Neural cell (in vitro differentiated cells): Measurements from ENCODE around the gene TMEM14B. TPM values are rescaled to one million over a fixed set of nuclear protein-coding genes. Genes with fewer than 3 reads are reported as not detected.

Source experiments
- H2AFZ ChIP-seq: fragments of 200-600, 300-800 bp; sonication (generic), shearing (Covaris generic); 2 replicates; pipeline ENCODE4 v1.6.0; 2014; ENCODE audit warnings: low read depth, mild to moderate bottlenecking, antibody characterized with exemption, low read length, moderate library complexity
- H3F3A ChIP-seq: fragments of 200-600 bp; shearing (Covaris generic); 2 replicates; pipeline ENCODE4 v1.6.1; 2016; ENCODE audit warnings: mild to moderate bottlenecking, moderate library complexity, mixed read lengths, antibody characterized with exemption, low read length; ENCODE audit not compliant: insufficient read depth, poor library complexity, severe bottlenecking
- H3K27ac ChIP-seq: fragments of 200-600, 300-800 bp; sonication (generic), shearing (Covaris generic); 2 replicates; pipeline ENCODE4 v1.5.1; 2014; ENCODE audit warnings: mild to moderate bottlenecking, low read length, moderate library complexity
- H3K27me3 ChIP-seq: fragments of 300-800, 200-600 bp; sonication (generic), shearing (Covaris generic); 2 replicates; pipeline ENCODE4 v1.6.0; 2014; ENCODE audit warnings: mild to moderate bottlenecking, low read depth, low read length, moderate library complexity; ENCODE audit not compliant: insufficient read depth
- H3K36me3 ChIP-seq: fragments of 300-800, 200-600 bp; sonication (generic), shearing (Covaris generic); 2 replicates; pipeline ENCODE4 v1.5.1; 2014; ENCODE audit warnings: mild to moderate bottlenecking, antibody characterized with exemption, low read length, moderate library complexity; ENCODE audit not compliant: insufficient read depth
- H3K4me2 ChIP-seq: fragments of 300-800, 200-600 bp; sonication (generic), shearing (Covaris generic); 2 replicates; pipeline ENCODE4 v1.6.0; 2014; ENCODE audit warnings: mild to moderate bottlenecking, low read length
- H3K4me3 ChIP-seq: fragments of 300-800, 200-600 bp; sonication (generic), shearing (Covaris generic); 2 replicates; pipeline ENCODE4 v1.5.1; 2014; ENCODE audit warnings: mild to moderate bottlenecking, low read length, moderate library complexity
- H3K79me2 ChIP-seq: fragments of 200-600 bp; shearing (Covaris generic); replicated peaks from 2 replicates; pipeline ENCODE4 v1.6.0; 2014; ENCODE audit warnings: mild to moderate bottlenecking, low read length, moderate library complexity; ENCODE audit not compliant: insufficient read depth
- H3K9ac ChIP-seq: fragments of 300-800, 200-600 bp; sonication (generic), shearing (Covaris generic); 2 replicates; pipeline ENCODE4 v1.6.1; 2016; ENCODE audit warnings: mild to moderate bottlenecking, low read length, mixed read lengths
- H3K9me2 ChIP-seq: fragments of 200-600 bp; shearing (Covaris generic); 2 replicates; pipeline ENCODE4 v1.6.1; 2016; ENCODE audit warnings: mild to moderate bottlenecking, low read length, mixed read lengths; ENCODE audit not compliant: insufficient read depth
- H3K9me3 ChIP-seq: fragments of 200-600, 300-800 bp; sonication (generic), shearing (Covaris generic); 2 replicates; pipeline ENCODE4 v1.6.1; 2016; ENCODE audit warnings: mild to moderate bottlenecking, mixed run types, low read length, moderate library complexity, mixed read lengths
- H4K20me1 ChIP-seq: fragments of 200-600 bp; shearing (Covaris generic); 2 replicates; pipeline ENCODE4 v1.6.1; 2016; ENCODE audit warnings: mild to moderate bottlenecking, mixed run types; ENCODE audit not compliant: insufficient read depth
- EP300 ChIP-seq: fragments of 450-650 bp; conservative IDR thresholded peaks from 2 replicates; pipeline ENCODE4 v1.6.1; 2014; ENCODE audit warnings: antibody characterized with exemption, mild to moderate bottlenecking, moderate library complexity; ENCODE audit not compliant: poor library complexity, severe bottlenecking
- EZH2 ChIP-seq: fragments of 200-600, 300-800 bp; shearing (Covaris generic), sonication (generic); IDR thresholded peaks from 2 replicates; pipeline ENCODE4 v1.6.1; 2014; ENCODE audit warnings: antibody characterized with exemption, low read length, borderline replicate concordance, mild to moderate bottlenecking; ENCODE audit not compliant: insufficient read depth, poor library complexity, severe bottlenecking
- MXI1 ChIP-seq: fragments of 450-650 bp; conservative IDR thresholded peaks from 2 replicates; pipeline ENCODE4 v1.6.1; 2014; ENCODE audit warnings: antibody characterized with exemption, mild to moderate bottlenecking; ENCODE audit not compliant: poor library complexity, severe bottlenecking
- POLR2AphosphoS5 ChIP-seq: IDR thresholded peaks from 2 replicates; pipeline ENCODE4 v1.6.1; 2012
- RAD21 ChIP-seq: fragments of 450-650 bp; conservative IDR thresholded peaks from 2 replicates; pipeline ENCODE4 v1.6.1; 2014; ENCODE audit warnings: antibody characterized with exemption, mild to moderate bottlenecking, moderate library complexity
- SMC3 ChIP-seq: fragments of 450-650 bp; conservative IDR thresholded peaks from 2 replicates; pipeline ENCODE4 v1.6.1; 2014; ENCODE audit warnings: antibody characterized with exemption, mild to moderate bottlenecking, moderate library complexity; ENCODE audit not compliant: poor library complexity
- TAF1 ChIP-seq: IDR thresholded peaks from 2 replicates; pipeline ENCODE4 v1.6.1; 2012; ENCODE audit warnings: low read depth
- polyA plus RNA-seq: library from polyadenylated mRNA; depleted of rRNA; stranded (reverse); fragments of >200 nt; gene quantifications from 2 replicates; pipeline ENCODE4 v1.2.3, GENCODE V29; 2014
- TF ChIP-seq, protein P1 (sequence below): IDR thresholded peaks from 2 replicates; pipeline ENCODE4 v1.6.1; 2012; ENCODE audit warnings: borderline replicate concordance
- TF ChIP-seq, protein P2 (sequence below): fragments of 450-650 bp; IDR thresholded peaks from 2 replicates; pipeline ENCODE4 v1.5.1; 2014; ENCODE audit warnings: antibody characterized with exemption, mild to moderate bottlenecking, moderate library complexity; ENCODE audit not compliant: poor library complexity, severe bottlenecking

Gene TMEM14B
- polyA plus RNA-seq, 1 donor from 2014 or later, result 182 TPM

DNA sequence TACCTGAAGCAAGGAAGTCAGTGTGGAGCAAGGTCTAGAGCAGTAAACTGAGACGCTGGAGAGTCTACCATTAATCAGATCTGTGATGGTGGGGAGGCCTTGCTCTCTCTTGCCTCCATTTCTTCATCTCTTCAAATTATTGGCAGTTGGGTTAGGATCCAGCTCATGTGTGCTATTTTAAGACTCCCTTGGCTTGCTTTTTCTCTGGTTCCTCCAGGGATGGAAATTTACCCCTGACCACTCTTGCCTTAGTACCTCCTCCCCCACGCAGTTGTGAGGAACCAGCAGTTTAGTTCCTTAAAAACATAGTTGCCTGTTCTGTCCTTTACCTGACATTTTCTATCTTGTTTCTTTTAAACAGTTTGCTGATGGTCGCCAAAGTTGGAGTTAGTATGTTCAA lies 17.4 kb upstream of the TMEM14B start:
- Histone ChIP-seq H3K27me3 (no peaks in the 10 kb centered on the region), H4K20me1 (no peaks in the 10 kb centered on the region), H3K4me2 (no peak overlapping the region), H3K9me3 (no peaks in the 10 kb centered on the region), H3K9ac (no peak overlapping the region), H3K27ac (no peak overlapping the region), H3K9me2 (no peaks in the 10 kb centered on the region), H3K36me3 (no peaks in the 10 kb centered on the region), H2AFZ (no peak overlapping the region), H3K79me2 (no peaks in the 10 kb centered on the region), H3F3A (no peaks in the 10 kb centered on the region), H3K4me3 (no peak overlapping the region)
- TF ChIP-seq, protein P1, sequence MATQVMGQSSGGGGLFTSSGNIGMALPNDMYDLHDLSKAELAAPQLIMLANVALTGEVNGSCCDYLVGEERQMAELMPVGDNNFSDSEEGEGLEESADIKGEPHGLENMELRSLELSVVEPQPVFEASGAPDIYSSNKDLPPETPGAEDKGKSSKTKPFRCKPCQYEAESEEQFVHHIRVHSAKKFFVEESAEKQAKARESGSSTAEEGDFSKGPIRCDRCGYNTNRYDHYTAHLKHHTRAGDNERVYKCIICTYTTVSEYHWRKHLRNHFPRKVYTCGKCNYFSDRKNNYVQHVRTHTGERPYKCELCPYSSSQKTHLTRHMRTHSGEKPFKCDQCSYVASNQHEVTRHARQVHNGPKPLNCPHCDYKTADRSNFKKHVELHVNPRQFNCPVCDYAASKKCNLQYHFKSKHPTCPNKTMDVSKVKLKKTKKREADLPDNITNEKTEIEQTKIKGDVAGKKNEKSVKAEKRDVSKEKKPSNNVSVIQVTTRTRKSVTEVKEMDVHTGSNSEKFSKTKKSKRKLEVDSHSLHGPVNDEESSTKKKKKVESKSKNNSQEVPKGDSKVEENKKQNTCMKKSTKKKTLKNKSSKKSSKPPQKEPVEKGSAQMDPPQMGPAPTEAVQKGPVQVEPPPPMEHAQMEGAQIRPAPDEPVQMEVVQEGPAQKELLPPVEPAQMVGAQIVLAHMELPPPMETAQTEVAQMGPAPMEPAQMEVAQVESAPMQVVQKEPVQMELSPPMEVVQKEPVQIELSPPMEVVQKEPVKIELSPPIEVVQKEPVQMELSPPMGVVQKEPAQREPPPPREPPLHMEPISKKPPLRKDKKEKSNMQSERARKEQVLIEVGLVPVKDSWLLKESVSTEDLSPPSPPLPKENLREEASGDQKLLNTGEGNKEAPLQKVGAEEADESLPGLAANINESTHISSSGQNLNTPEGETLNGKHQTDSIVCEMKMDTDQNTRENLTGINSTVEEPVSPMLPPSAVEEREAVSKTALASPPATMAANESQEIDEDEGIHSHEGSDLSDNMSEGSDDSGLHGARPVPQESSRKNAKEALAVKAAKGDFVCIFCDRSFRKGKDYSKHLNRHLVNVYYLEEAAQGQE, result no peak
- TF ChIP-seq EP300 (no peak), SMC3 (no peak), RAD21 (no peak), TAF1 (no peak), EZH2 (no peak), MXI1 (no peak), POLR2AphosphoS5 (no peak)
- TF ChIP-seq, protein P2, sequence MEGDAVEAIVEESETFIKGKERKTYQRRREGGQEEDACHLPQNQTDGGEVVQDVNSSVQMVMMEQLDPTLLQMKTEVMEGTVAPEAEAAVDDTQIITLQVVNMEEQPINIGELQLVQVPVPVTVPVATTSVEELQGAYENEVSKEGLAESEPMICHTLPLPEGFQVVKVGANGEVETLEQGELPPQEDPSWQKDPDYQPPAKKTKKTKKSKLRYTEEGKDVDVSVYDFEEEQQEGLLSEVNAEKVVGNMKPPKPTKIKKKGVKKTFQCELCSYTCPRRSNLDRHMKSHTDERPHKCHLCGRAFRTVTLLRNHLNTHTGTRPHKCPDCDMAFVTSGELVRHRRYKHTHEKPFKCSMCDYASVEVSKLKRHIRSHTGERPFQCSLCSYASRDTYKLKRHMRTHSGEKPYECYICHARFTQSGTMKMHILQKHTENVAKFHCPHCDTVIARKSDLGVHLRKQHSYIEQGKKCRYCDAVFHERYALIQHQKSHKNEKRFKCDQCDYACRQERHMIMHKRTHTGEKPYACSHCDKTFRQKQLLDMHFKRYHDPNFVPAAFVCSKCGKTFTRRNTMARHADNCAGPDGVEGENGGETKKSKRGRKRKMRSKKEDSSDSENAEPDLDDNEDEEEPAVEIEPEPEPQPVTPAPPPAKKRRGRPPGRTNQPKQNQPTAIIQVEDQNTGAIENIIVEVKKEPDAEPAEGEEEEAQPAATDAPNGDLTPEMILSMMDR, result no peak

DNA sequence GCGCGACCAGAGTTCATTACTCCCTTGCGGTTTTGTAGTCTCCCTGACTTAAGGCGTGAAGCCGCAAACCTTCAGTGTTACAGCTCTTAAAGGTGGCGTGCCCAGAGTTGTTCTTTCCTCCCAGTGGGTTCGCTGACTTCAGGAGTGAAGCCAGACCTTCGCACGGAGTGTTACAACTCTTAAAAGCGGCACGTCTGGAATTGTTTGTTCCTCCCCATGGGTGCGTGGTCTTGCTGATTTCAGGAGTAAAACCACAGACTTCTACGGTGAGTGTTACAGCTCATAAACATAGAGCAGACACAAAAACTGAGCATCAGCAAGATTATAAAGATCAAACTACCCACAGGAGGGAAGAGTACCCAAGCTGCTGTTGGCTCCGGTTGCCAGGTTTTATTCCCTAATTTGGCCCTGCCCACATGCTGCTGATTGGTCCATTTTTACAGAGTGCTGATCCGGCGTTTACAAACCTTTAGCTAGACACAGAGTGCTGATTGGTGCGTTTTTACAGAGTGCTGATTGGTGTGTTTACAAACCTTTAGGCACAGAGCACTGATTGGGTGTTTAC lies 14.4 kb upstream of the TMEM14B start:
- no peak overlapping the region for H3K27ac ChIP-seq
- TF ChIP-seq SMC3 (no peak), MXI1 (no peak), RAD21 (no peak), EZH2 (no peak)
- TF ChIP-seq, protein P2, result no peak
- TF ChIP-seq, protein P1, result no peak
- no peak overlapping the region for H3K4me3 ChIP-seq
- no peaks in the 10 kb centered on the region for H3K79me2 ChIP-seq
- H3K9me3 ChIP-seq, result no peaks in the 10 kb centered on the region
- H4K20me1 ChIP-seq, result no peaks in the 10 kb centered on the region
- H3K4me2 ChIP-seq, result no peak overlapping the region
- no peak overlapping the region for H3K9ac ChIP-seq
- H3F3A ChIP-seq, result no peaks in the 10 kb centered on the region
- H3K27me3 ChIP-seq, result no peaks in the 10 kb centered on the region
- no peak overlapping the region for H2AFZ ChIP-seq
- H3K36me3 ChIP-seq, result no peaks in the 10 kb centered on the region
- no peaks in the 10 kb centered on the region for H3K9me2 ChIP-seq
